Measurements from ENCODE around the gene GPR161.

GPR161 gene

GRCh38 chr1:168035345-168035744, 101.4 kb downstream of the GPR161 start:
- DNase-seq (ENCODE audit: low read depth): no peak

DNA sequence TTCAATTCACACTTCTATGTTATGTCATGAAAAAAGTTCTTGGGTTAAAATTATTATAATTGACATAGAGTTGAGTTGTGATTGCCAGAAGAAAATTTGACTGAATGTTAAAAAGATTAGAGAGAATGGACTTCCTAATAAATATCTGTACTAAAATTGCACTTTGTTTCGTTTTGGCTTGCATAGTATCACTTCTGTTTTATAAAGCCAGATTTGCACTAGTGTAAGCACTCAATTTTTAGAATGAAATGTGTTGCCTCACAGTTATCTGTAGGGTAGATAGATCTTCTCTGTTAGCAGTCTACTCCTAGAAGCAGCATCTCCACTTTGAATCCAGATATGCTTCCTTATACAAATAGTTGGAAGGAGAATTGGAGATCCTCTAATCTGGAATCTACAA, 104.7 kb downstream of the GPR161 start:
- no peak for DNase-seq (ENCODE audit: low read depth)

DNA sequence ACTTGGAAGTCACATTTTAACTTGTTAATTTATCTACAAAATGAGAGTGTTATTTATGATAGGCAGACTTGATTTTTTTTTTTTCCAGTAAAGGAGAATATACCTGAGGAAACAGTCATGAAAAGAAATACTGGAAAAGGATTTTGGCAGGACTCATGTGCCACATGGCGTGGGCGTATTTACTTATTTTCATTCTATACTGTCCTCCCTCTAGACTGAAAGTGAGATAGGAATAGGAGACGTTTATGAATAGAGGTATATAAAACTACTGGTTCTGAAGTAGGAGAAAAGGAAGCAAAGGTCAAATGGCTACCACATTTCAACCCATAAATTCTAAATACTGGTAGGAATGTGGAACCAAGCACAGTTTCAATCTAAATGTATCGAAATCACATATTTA, 105.1 kb downstream of the GPR161 start:
- no peak for DNase-seq (ENCODE audit: low read depth)

- DNase-seq (ENCODE audit: low read depth): no peak
Measured at GRCh38 chr1:168031198-168031597, 105.5 kb downstream of the GPR161 start.

All from stromal cell of bone marrow (primary cell).